ENCODE measurements around the gene TAB2.

DNA sequence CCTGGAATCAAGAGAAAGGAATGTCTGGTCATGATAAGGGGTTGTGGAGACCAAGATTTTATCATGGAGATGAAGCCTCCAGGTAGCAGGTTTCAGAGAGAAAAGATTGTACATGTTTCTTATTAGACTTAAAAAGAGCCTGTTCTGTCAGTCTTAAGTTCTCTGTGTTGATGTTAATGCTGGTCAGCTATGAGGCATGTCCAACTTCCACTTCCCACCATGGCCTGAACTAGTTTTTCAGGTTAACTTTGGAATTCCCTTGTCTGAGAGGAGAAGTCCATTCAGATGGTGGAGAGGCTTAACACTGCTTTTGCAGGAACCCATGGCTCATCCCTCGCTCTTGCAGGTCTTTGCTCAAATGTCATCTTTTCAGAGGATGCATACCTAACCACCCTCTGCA lies 27.5 kb upstream of the TAB2 start:
- TF ChIP-seq, protein P1, sequence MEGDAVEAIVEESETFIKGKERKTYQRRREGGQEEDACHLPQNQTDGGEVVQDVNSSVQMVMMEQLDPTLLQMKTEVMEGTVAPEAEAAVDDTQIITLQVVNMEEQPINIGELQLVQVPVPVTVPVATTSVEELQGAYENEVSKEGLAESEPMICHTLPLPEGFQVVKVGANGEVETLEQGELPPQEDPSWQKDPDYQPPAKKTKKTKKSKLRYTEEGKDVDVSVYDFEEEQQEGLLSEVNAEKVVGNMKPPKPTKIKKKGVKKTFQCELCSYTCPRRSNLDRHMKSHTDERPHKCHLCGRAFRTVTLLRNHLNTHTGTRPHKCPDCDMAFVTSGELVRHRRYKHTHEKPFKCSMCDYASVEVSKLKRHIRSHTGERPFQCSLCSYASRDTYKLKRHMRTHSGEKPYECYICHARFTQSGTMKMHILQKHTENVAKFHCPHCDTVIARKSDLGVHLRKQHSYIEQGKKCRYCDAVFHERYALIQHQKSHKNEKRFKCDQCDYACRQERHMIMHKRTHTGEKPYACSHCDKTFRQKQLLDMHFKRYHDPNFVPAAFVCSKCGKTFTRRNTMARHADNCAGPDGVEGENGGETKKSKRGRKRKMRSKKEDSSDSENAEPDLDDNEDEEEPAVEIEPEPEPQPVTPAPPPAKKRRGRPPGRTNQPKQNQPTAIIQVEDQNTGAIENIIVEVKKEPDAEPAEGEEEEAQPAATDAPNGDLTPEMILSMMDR (conservative IDR thresholded peaks at IDR 0.05; ENCODE audit: low read depth, low read length), result no peak
- TF ChIP-seq EZH2 (IDR thresholded peaks at IDR 0.05; ENCODE audit: borderline replicate concordance, low read depth, low read length, poor library complexity, severe bottlenecking), result no peak

Measured in A673 (cell line).